ENCODE results near the gene SEMA3E.
"Not testable (repeated sequence)": the region's sequence is repeated elsewhere in the genome, so short reads cannot be mapped to it uniquely, and the experiment has no call there.

The SEMA3E gene

DNA sequence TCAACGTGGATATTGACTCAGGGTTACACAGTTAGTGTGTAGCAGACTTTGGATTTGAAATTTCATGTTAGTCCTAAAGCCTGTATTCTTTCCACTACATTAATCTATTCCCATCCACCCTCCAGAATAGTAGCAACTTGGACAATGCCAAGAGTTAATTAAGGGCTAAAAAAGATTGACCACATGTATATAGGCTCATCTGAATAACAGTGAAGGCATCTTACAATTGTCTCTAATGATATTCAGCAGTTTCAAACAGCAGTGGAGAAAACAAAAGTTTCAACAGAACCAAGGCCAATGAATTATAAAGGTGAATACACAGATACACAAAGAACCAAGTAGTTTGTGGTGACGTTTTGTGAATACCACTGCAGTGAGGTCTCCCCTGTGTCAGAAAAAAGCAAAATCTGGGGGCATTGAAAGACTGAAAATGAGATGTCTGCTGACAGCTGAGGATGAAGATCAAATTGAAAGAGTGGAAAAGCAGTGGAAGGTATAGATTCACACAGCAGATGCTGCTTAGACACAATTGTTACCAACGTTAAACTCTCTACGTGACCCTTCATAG, 202.8 kb downstream of the SEMA3E start:
- Histone ChIP-seq H3K4me1 (ENCODE audit: low read length) (no peaks in the 10 kb centered on the region), H4K20me1 (ENCODE audit: insufficient read depth, low read length) (no peaks in the 10 kb centered on the region), H3K4me3 (ENCODE audit: low read length) (no peak overlapping the region), H3K9ac (ENCODE audit: low read length) (no peak overlapping the region), H3K9me3 (ENCODE audit: insufficient read depth, low read length) (no peaks in the 10 kb centered on the region), H3K36me3 (replicated peaks; ENCODE audit: low read depth, low read length) (no peaks in the 10 kb centered on the region), H3K4me2 (ENCODE audit: low read length) (no peak overlapping the region), H2AFZ (ENCODE audit: low read depth, low read length) (no peak overlapping the region), H3K79me2 (ENCODE audit: low read length) (no peaks in the 10 kb centered on the region), H3K27ac (ENCODE audit: low read length) (no peak overlapping the region), H3K27me3 (ENCODE audit: low read depth, low read length) (no peaks in the 10 kb centered on the region)
- TF ChIP-seq, protein P1, sequence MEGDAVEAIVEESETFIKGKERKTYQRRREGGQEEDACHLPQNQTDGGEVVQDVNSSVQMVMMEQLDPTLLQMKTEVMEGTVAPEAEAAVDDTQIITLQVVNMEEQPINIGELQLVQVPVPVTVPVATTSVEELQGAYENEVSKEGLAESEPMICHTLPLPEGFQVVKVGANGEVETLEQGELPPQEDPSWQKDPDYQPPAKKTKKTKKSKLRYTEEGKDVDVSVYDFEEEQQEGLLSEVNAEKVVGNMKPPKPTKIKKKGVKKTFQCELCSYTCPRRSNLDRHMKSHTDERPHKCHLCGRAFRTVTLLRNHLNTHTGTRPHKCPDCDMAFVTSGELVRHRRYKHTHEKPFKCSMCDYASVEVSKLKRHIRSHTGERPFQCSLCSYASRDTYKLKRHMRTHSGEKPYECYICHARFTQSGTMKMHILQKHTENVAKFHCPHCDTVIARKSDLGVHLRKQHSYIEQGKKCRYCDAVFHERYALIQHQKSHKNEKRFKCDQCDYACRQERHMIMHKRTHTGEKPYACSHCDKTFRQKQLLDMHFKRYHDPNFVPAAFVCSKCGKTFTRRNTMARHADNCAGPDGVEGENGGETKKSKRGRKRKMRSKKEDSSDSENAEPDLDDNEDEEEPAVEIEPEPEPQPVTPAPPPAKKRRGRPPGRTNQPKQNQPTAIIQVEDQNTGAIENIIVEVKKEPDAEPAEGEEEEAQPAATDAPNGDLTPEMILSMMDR (IDR thresholded peaks at IDR 0.05; ENCODE audit: low read depth, low read length): no peak
- TF ChIP-seq EZH2phosphoT487 (IDR thresholded peaks at IDR 0.05; ENCODE audit: low read depth): no peak

DNA sequence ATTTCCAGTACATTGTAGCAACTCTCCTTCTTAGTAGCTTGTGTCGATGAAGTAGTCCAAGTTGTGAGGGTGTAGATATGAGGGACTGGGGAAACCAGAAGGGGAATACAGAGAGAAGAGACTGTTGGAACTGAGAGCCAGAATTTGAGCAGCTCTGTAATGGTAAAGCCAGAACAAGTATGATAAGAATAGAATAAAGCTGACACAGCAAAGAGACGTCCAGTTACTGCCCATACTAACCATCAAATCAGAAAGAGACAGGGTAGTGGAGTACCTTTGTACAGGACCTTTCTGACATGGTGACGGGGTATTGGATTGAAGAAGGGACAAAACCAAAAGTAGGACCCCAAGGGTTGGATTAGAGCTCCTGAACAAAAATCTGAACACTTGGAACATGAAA, 206.0 kb downstream of the SEMA3E start:
- no peak overlapping the region for H3K9ac ChIP-seq (ENCODE audit: low read length)
- TF ChIP-seq, protein P1 (IDR thresholded peaks at IDR 0.05; ENCODE audit: low read depth, low read length): no peak
- TF ChIP-seq EZH2phosphoT487 (IDR thresholded peaks at IDR 0.05; ENCODE audit: low read depth): no peak

DNA sequence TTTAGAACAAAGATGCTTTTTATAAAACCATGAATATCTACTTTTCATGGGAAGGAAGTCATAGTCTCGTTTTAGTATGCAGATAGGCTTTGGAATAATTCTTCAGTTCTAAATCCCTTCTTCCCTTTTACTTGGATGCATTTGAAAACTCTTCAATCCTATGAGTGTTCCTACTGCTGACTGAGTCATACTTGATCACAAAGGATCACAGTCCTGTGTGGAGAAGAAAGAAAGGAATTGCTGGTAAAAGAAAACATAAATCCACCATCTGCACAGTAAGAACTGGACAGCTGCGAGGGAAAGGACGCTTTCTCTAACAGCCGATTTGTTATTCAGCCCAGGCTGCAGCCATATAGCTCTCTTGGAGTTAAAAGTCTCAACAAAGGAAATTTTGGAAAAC, 209.9 kb downstream of the SEMA3E start:
- no peaks in the 10 kb centered on the region for H4K20me1 ChIP-seq (ENCODE audit: insufficient read depth, low read length)
- no peaks in the 10 kb centered on the region for H3K4me1 ChIP-seq (ENCODE audit: low read length)
- no peaks in the 10 kb centered on the region for H3K9me3 ChIP-seq (ENCODE audit: insufficient read depth, low read length)

More for the DNA sequence above, 206.0 kb downstream of the SEMA3E start:
- no peak overlapping the region for H3K27ac ChIP-seq (ENCODE audit: low read length)
- no peak overlapping the region for H2AFZ ChIP-seq (ENCODE audit: low read depth, low read length)
- no peaks in the 10 kb centered on the region for H3K27me3 ChIP-seq (ENCODE audit: low read depth, low read length)
- H3K9me3 ChIP-seq (ENCODE audit: insufficient read depth, low read length): no peaks in the 10 kb centered on the region
- H3K4me3 ChIP-seq (ENCODE audit: low read length): no peak overlapping the region
- H3K79me2 ChIP-seq (ENCODE audit: low read length): no peaks in the 10 kb centered on the region
- H4K20me1 ChIP-seq (ENCODE audit: insufficient read depth, low read length): no peaks in the 10 kb centered on the region
- H3K36me3 ChIP-seq (replicated peaks; ENCODE audit: low read depth, low read length): no peaks in the 10 kb centered on the region
- H3K4me2 ChIP-seq (ENCODE audit: low read length): no peak overlapping the region
- H3K4me1 ChIP-seq (ENCODE audit: low read length): no peaks in the 10 kb centered on the region

DNA sequence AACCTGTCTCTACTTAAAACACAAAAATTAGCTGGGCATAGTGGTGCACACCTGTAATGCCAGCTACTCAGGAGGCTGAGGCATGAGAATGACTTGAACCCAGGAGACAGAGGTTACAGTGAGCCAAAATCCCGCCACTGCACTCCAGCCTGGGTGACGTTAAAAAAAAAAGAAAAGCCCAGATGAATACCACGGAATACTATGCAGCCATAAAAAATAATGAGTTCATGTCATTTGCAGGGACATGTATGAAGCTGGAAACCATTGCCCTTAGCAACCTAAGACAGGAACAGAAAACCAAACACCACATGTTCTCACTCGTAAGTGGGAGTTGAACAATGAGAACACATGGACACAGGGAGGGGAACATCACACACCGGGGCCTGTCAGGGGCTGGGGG, 218.7 kb downstream of the SEMA3E start:
- not testable (repeated sequence) for H3K4me3 ChIP-seq (ENCODE audit: low read length); H4K20me1 ChIP-seq (ENCODE audit: insufficient read depth, low read length); H3K36me3 ChIP-seq (replicated peaks; ENCODE audit: low read depth, low read length); H3K27me3 ChIP-seq (ENCODE audit: low read depth, low read length); H3K79me2 ChIP-seq (ENCODE audit: low read length); H2AFZ ChIP-seq (ENCODE audit: low read depth, low read length); H3K9me3 ChIP-seq (ENCODE audit: insufficient read depth, low read length); H3K27ac ChIP-seq (ENCODE audit: low read length); H3K4me1 ChIP-seq (ENCODE audit: low read length); H3K4me2 ChIP-seq (ENCODE audit: low read length); H3K9ac ChIP-seq (ENCODE audit: low read length)

More for the DNA sequence above, 209.9 kb downstream of the SEMA3E start:
- Histone ChIP-seq H3K4me3 (ENCODE audit: low read length) (no peak overlapping the region), H2AFZ (ENCODE audit: low read depth, low read length) (0 out of 2 replicates have a peak overlapping the region, but pooled peaks have one; percentile 8), H3K27ac (ENCODE audit: low read length) (no peak overlapping the region), H3K79me2 (ENCODE audit: low read length) (no peaks in the 10 kb centered on the region), H3K36me3 (replicated peaks; ENCODE audit: low read depth, low read length) (no peaks in the 10 kb centered on the region), H3K4me2 (ENCODE audit: low read length) (no peak overlapping the region), H3K9ac (ENCODE audit: low read length) (no peak overlapping the region), H3K27me3 (ENCODE audit: low read depth, low read length) (no peaks in the 10 kb centered on the region)
- no peak for TF ChIP-seq EZH2phosphoT487 (IDR thresholded peaks at IDR 0.05; ENCODE audit: low read depth)
- TF ChIP-seq, protein P1 (IDR thresholded peaks at IDR 0.05; ENCODE audit: low read depth, low read length): no peak
